Stimulated activated naive CD4-positive, alpha-beta T cell (primary cell): ENCODE measurements around the gene AKAP1.
"Not testable (repeated sequence)": the region's sequence is repeated elsewhere in the genome, so short reads cannot be mapped to it uniquely, and the experiment has no call there.

Experiments used
- DNase-seq, 6 experiments: peaks; one replicate each; lab custom pipeline; 2025; lab: John Stamatoyannopoulos, UW

Gene AKAP1

GRCh38 chr17:57075193-57075592 is 9.9 kb upstream of the AKAP1 start:
- DNase-seq, result no peak

- DNase-seq, result no peak
Measured at GRCh38 chr17:57075785-57076184, 9.3 kb upstream of the AKAP1 start.

GRCh38 chr17:57077000-57077399 is 8.0 kb upstream of the AKAP1 start:
- DNase-seq, result no peak

- no peak for DNase-seq
Measured at GRCh38 chr17:57078274-57078673, 6.8 kb upstream of the AKAP1 start.

GRCh38 chr17:57080718-57081117 is 4.3 kb upstream of the AKAP1 start:
- no peak for DNase-seq

GRCh38 chr17:57082441-57082840 is 2.6 kb upstream of the AKAP1 start:
- no peak for DNase-seq

- no peak for DNase-seq
Measured at GRCh38 chr17:57084361-57084801, 665 bp upstream of the AKAP1 start.

GRCh38 chr17:57085448-57086068 is 512 bp downstream of the AKAP1 start:
- peak in 5 of 6 experiments; percentile 47 to 74 (median 66) for DNase-seq

GRCh38 chr17:57086069-57086930 is 1.3 kb downstream of the AKAP1 start:
- DNase-seq, result peak in 4 of 6 experiments; percentile 10 to 48 (median 26)

GRCh38 chr17:57088298-57088697 is 3.3 kb downstream of the AKAP1 start:
- no peak for DNase-seq

GRCh38 chr17:57089391-57089790 is 4.3 kb downstream of the AKAP1 start:
- DNase-seq, result no peak

- DNase-seq, result no peak
Measured at GRCh38 chr17:57090560-57091185, 5.6 kb downstream of the AKAP1 start.

- no peak for DNase-seq
Measured at GRCh38 chr17:57091186-57091618, 6.2 kb downstream of the AKAP1 start.

- no peak for DNase-seq
Measured at GRCh38 chr17:57092171-57092570, 7.1 kb downstream of the AKAP1 start.

GRCh38 chr17:57092779-57093178 is 7.7 kb downstream of the AKAP1 start:
- DNase-seq, result no peak

GRCh38 chr17:57096472-57097202 is 11.6 kb downstream of the AKAP1 start:
- DNase-seq, result no peak

- no peak for DNase-seq
Measured at GRCh38 chr17:57097832-57098421, 12.9 kb downstream of the AKAP1 start.

- DNase-seq, result no peak
Measured at GRCh38 chr17:57099165-57099564, 14.1 kb downstream of the AKAP1 start.

- no peak for DNase-seq
Measured at GRCh38 chr17:57102122-57102521, 17.1 kb downstream of the AKAP1 start.

- not testable (repeated sequence) for DNase-seq
Measured at GRCh38 chr17:57102660-57103059, 17.6 kb downstream of the AKAP1 start.

- no peak for DNase-seq
Measured at GRCh38 chr17:57104461-57105175, 19.6 kb downstream of the AKAP1 start.
